HG03095 (cell line): ENCODE measurements around the gene SLC9A8.
"Not testable (repeated sequence)": the region's sequence is repeated elsewhere in the genome, so short reads cannot be mapped to it uniquely, and the experiment has no call there.

ENCODE experiments used
- ATAC-seq: cut with Tn5 transposase; IDR thresholded peaks from one replicate; pipeline ENCODE4 v1.9.1; 2021; ENCODE audit warnings: moderate library complexity; ENCODE audit not compliant: unreplicated experiment

Gene SLC9A8

GRCh38 chr20:49846206-49846807 is 33.7 kb downstream of the SLC9A8 start:
- no peak for ATAC-seq

GRCh38 chr20:49850463-49851230 is 38.0 kb downstream of the SLC9A8 start:
- no peak for ATAC-seq

- no peak for ATAC-seq
Measured at GRCh38 chr20:49851231-49851705, 38.6 kb downstream of the SLC9A8 start.

- ATAC-seq: no peak
Measured at GRCh38 chr20:49851991-49852390, 39.4 kb downstream of the SLC9A8 start.

GRCh38 chr20:49852522-49853080 is 40.0 kb downstream of the SLC9A8 start:
- no peak for ATAC-seq

GRCh38 chr20:49853640-49854039 is 41.0 kb downstream of the SLC9A8 start:
- ATAC-seq: no peak

- ATAC-seq: no peak
Measured at GRCh38 chr20:49854190-49854875, 41.7 kb downstream of the SLC9A8 start.

- no peak for ATAC-seq
Measured at GRCh38 chr20:49856904-49857303, 44.3 kb downstream of the SLC9A8 start.

- ATAC-seq: no peak
Measured at GRCh38 chr20:49858076-49858585, 45.5 kb downstream of the SLC9A8 start.

GRCh38 chr20:49859011-49859410 is 46.4 kb downstream of the SLC9A8 start:
- no peak for ATAC-seq

GRCh38 chr20:49859807-49860206 is 47.2 kb downstream of the SLC9A8 start:
- no peak for ATAC-seq

- ATAC-seq: not testable (repeated sequence)
Measured at GRCh38 chr20:49861232-49861631, 48.6 kb downstream of the SLC9A8 start.

GRCh38 chr20:49862607-49863200 is 50.1 kb downstream of the SLC9A8 start:
- ATAC-seq: no peak

GRCh38 chr20:49863666-49864065 is 51.0 kb downstream of the SLC9A8 start:
- ATAC-seq: no peak

GRCh38 chr20:49865559-49865958 is 52.9 kb downstream of the SLC9A8 start:
- no peak for ATAC-seq

- ATAC-seq: no peak
Measured at GRCh38 chr20:49866051-49866450, 53.4 kb downstream of the SLC9A8 start.

GRCh38 chr20:49867453-49868215 is 55.0 kb downstream of the SLC9A8 start:
- no peak for ATAC-seq

- no peak for ATAC-seq
Measured at GRCh38 chr20:49868538-49868937, 55.9 kb downstream of the SLC9A8 start.

GRCh38 chr20:49868964-49869363 is 56.3 kb downstream of the SLC9A8 start:
- no peak for ATAC-seq

GRCh38 chr20:49870261-49870660 is 57.6 kb downstream of the SLC9A8 start:
- no peak for ATAC-seq
